ENCODE results near the gene MRPS31. TPM values are rescaled to one million over a fixed set of nuclear protein-coding genes. Genes with fewer than 3 reads are reported as not detected.

The MRPS31 gene
- total RNA-seq, 3 donors from 2014 or later: 15.8 to 29.7 (median 23.3) TPM

DNA sequence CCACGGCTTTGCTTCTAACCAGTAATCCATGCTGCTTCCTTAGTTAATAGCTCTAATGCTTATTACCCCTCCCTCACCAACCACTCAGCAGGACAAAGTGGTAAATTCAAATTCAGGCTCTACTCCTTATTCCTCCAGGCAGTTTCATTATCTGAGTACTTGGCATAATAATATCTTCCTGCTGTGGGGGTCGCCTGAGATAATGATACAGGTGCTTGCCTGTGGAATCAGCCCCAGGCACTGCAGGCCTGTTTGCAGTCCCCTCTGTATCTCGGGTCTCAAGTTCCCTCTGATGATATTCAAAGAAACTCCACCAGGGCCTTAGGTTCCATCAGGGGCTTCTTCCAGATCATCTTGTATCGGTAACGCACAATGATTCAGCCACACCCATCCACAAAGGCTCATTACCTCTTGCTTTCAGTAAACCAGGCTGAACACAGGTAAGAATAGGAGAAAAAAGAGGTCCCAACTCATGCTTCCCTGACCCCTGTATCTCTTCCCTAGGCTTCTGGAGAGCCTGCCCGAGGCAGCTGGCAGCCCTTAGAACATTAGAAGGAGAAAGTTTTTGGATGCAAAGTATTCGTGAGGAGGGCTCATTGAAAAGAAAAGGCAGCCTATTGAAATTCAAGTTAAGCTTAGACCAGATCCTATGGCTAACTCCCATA, 90.2 kb downstream of the MRPS31 start:
- Histone ChIP-seq H3K4me1 (no peaks in the 10 kb centered on the region), H3K27ac (no peak overlapping the region), H3K27me3 (no peaks in the 10 kb centered on the region), H3K9me3 (no peaks in the 10 kb centered on the region), H3K36me3 (no peaks in the 10 kb centered on the region), H3K4me3 (no peak overlapping the region)
- TF ChIP-seq POLR2AphosphoS5 (IDR thresholded peaks at IDR 0.05) (no peak), CTCF (IDR thresholded peaks at IDR 0.05) (no peak), POLR2A (IDR thresholded peaks at IDR 0.05) (no peak)
- intact Hi-C loops (cut with DNase I; ENCODE audit: low total_unique reads): no loop called here
- DNase-seq (ENCODE audit: low spot score in 2 of 2): no peak

- no peak for DNase-seq (ENCODE audit: low spot score in 2 of 2)
- Histone ChIP-seq H3K9me3 (no peaks in the 10 kb centered on the region), H3K4me1 (no peaks in the 10 kb centered on the region), H3K27me3 (no peaks in the 10 kb centered on the region), H3K4me3 (no peak overlapping the region), H3K27ac (no peak overlapping the region), H3K36me3 (no peaks in the 10 kb centered on the region)
- intact Hi-C loops (cut with DNase I; ENCODE audit: low total_unique reads): no loop called here
- TF ChIP-seq POLR2A (IDR thresholded peaks at IDR 0.05): no peak
- TF ChIP-seq POLR2AphosphoS5 (IDR thresholded peaks at IDR 0.05): no peak
- TF ChIP-seq CTCF (IDR thresholded peaks at IDR 0.05): no peak
Observed at GRCh38 chr13:40679480-40679985, 91.5 kb downstream of the MRPS31 start.

Other genes with a start within 250 kb of the MRPS31 start
- 100 to 1,000 TPM in 1 of 3 donors, 10 to 100 TPM in 2; 54.1 to 163 (median 67.2) TPM for gene FOXO1, start 104.5 kb downstream of the MRPS31 start, total RNA-seq
- gene SLC25A15, start 18.4 kb upstream of the MRPS31 start, total RNA-seq: 10 to 100 TPM in 1 of 3 donors, 1 to 10 TPM in 2; 6.9 to 13.4 (median 7.5) TPM
- gene ELF1, start 248.1 kb upstream of the MRPS31 start, total RNA-seq: 100 to 1,000 TPM; 101 to 138 (median 104) TPM